AG04449 (cell line): ENCODE data around the gene STK32B.

Experiments
- CTCF ChIA-PET: fragments of 350-600 bp; formaldehyde crosslinking; extraction: SDS; loops from one replicate; lab custom pipeline; 2021; ENCODE audit warnings: antibody characterized with exemption; lab: Yijun Ruan, JAX
- POLR2A ChIA-PET: fragments of 400-600, 350-600 bp; formaldehyde crosslinking; extraction: SDS; loops from one replicate; lab custom pipeline; 2020; ENCODE audit warnings: antibody characterized with exemption, inconsistent platforms; lab: Yijun Ruan, JAX
- DNase-seq: peaks from one replicate; pipeline ENCODE4 v3.0.0-alpha.2; 2010; ENCODE audit warnings: low read depth, low spot score
- H3K4me3 ChIP-seq: 2 replicates; pipeline ENCODE4 v1.5.1; 2011; ENCODE audit warnings: low read depth, mild to moderate bottlenecking, control low read depth, low read length
- TF ChIP-seq, protein P1 (sequence below): IDR thresholded peaks from one replicate; pipeline ENCODE4 v1.5.1; 2011; ENCODE audit warnings: mild to moderate bottlenecking, moderate library complexity, low read length, control low read depth, inconsistent platforms; ENCODE audit not compliant: insufficient read depth; ENCODE audit errors: missing control alignments

STK32B gene

DNA sequence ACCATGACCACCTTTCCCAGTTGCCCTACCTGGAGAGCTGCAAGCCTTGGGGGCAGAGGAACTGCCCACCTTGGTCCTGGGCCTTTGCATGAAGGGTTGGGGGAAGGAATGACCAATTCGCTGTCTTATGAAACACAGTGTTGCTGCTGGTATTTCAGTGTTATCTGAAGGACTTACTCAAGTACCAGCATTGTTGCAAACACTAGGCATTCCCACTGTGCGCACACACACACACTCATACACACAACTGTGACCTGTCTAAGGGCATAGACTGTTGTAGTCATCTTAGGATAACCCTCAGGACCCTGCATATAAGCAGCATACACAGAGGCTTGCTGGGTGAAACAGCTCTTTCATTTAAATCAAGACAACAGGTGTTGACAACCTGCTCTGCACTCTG lies 446.2 kb downstream of the STK32B start:
- ChIA-PET POLR2A (no interaction called here), CTCF (interaction anchor here (1.0 kb wide), 1 partner anchor 12 kb away, joined by 3 read pairs; no protein-coding TSS in a partner anchor)
- DNase-seq = no peak
- TF ChIP-seq, protein P1, sequence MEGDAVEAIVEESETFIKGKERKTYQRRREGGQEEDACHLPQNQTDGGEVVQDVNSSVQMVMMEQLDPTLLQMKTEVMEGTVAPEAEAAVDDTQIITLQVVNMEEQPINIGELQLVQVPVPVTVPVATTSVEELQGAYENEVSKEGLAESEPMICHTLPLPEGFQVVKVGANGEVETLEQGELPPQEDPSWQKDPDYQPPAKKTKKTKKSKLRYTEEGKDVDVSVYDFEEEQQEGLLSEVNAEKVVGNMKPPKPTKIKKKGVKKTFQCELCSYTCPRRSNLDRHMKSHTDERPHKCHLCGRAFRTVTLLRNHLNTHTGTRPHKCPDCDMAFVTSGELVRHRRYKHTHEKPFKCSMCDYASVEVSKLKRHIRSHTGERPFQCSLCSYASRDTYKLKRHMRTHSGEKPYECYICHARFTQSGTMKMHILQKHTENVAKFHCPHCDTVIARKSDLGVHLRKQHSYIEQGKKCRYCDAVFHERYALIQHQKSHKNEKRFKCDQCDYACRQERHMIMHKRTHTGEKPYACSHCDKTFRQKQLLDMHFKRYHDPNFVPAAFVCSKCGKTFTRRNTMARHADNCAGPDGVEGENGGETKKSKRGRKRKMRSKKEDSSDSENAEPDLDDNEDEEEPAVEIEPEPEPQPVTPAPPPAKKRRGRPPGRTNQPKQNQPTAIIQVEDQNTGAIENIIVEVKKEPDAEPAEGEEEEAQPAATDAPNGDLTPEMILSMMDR = no peak
- no peak overlapping the region for H3K4me3 ChIP-seq

DNA sequence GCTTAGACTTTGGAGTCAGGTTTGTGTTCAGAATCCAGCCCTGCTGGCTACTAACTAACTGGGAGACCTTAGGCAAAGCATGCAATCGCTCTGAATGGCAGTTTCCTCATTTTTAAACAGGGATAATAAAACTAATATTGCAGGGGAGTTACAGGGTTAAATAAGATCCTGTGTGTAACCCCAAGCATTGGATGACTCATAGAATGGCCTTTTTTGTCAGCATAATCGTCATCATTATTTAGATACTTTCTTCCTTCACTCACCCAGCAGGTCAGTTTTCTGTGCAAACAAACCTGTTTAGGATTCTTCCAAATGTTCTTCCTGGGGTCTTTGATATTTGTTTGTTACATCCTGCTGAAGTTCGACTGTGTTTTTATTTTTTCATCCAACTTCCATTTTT lies 448.9 kb downstream of the STK32B start:
- no peak overlapping the region for H3K4me3 ChIP-seq
- DNase-seq = no peak
- CTCF ChIA-PET = no interaction called here
- POLR2A ChIA-PET = no interaction called here
- TF ChIP-seq, protein P1 = no peak

DNA sequence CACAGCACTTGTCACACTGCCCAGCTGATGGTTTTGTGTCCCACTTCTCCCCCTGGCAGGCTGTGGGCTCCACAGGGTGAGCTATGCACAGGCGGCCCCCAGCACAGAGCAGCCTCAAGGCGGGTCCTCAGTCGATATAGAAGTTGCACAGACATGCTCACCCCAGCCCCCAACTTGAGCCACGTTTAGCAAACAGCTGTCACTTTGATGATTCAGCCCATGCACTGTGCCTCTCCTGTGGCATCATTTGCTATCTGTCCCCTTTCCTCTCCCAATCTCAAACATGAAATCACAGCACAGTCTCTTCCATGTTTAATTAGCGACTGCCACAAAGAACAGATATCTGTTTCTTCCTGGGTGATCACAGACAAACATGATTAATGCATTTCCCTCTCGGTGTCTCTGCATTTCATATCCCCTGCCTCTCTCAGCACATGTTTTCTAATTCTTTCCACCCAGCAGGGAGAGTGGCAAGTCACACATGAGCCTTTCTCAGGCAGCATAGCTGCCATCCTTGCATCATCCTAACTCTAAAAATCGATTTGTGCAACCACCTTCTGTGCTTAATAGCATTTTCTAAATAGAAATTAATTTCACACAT lies 452.2 kb downstream of the STK32B start:
- ChIA-PET CTCF (no interaction called here), POLR2A (no interaction called here)

DNA sequence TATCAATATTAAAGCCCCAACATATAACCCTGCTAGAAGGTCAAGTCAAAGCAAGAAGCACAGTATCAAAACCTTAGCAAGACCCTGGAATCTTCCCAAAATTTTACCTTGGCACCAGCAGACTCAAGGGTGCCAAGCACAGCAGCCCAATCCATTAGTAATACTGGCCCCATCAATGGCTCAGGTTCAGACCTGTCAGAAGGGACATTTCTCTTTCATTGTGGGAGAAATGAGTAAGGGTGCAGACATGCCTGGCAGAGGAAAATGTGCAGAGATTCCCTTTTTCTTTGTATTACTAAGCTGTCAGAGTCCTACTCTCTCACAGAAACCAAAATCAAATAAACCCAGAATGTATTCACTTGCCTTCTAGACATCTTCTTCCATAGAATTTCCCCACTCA lies 453.2 kb downstream of the STK32B start:
- TF ChIP-seq, protein P1 = no peak
- no peak for DNase-seq
- no peak overlapping the region for H3K4me3 ChIP-seq
- ChIA-PET CTCF (no interaction called here), POLR2A (no interaction called here)

More for the DNA sequence above, 452.2 kb downstream of the STK32B start:
- no peak for DNase-seq
- TF ChIP-seq, protein P1 = no peak
- H3K4me3 ChIP-seq = no peak overlapping the region

DNA sequence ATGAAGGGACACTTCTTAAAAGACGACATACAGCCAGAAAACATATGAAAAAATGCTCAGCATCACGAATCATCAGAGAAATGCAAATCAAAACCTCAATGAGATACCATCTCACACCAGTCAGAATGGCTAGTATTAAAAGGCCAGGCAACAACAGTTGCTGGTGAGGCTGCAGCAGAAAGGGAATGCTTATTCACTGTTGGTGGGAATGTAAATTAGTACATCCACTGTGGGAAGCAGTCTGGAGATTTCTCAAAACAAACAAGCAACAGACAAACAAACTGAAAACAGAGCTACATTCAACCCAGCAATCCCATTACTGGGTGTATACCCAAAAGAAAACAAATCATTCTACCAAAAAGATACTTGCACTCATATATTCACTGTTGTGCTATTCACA lies 459.2 kb downstream of the STK32B start:
- ChIA-PET CTCF (no interaction called here), POLR2A (no interaction called here)
- TF ChIP-seq, protein P1 = no peak
- peak; percentile 21 for DNase-seq
- H3K4me3 ChIP-seq = no peak overlapping the region

DNA sequence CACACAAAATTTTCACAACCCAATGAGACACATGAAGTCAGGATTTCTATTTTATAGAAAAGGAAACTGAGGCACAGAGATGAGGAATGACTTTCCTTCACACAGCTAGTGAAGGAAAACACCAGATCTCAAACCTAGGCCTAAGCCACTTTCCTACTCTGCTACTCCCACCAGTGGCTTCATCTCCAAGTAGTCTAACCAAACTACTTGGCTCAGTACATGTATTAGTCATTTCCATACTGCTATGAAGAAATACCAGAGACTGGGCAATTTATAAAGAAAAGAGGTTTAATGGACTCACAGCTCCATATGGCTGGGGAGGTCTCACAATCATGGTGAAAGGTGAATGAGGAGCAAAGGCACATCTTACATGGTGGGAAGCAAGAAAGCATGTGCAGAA lies 460.5 kb downstream of the STK32B start:
- no peak for DNase-seq
- POLR2A ChIA-PET = no interaction called here
- H3K4me3 ChIP-seq = no peak overlapping the region
- CTCF ChIA-PET = no interaction called here
- TF ChIP-seq, protein P1 = no peak
